Urothelium cell line (cell line): ENCODE results near the gene RTKN2.
"Not testable (repeated sequence)": the region's sequence is repeated elsewhere in the genome, so short reads cannot be mapped to it uniquely, and the experiment has no call there.

Experiments
- DNase-seq: peaks from one replicate; pipeline ENCODE4 v3.0.0; 2011; ENCODE audit warnings: low spot score, mixed read lengths
- FAIRE-seq: peaks from 2 replicates; lab custom pipeline; 2011; peaks lifted over from hg19 to GRCh38; lab: Jason Lieb, UNC

Gene RTKN2

GRCh38 chr10:62259998-62260397 lies 8.6 kb downstream of the RTKN2 start:
- DNase-seq (no peak), FAIRE-seq (no peak)

GRCh38 chr10:62259456-62259855 lies 9.2 kb downstream of the RTKN2 start:
- no peak for FAIRE-seq

GRCh38 chr10:62258926-62259325 lies 9.7 kb downstream of the RTKN2 start:
- DNase-seq, result no peak
- FAIRE-seq, result no peak

More at GRCh38 chr10:62259456-62259855, 9.2 kb downstream of the RTKN2 start:
- DNase-seq, result no peak

- FAIRE-seq (no peak), DNase-seq (no peak)
These were observed 14.9 kb downstream of the RTKN2 start for GRCh38 chr10:62253704-62254103.

GRCh38 chr10:62252051-62252450 lies 16.6 kb downstream of the RTKN2 start:
- FAIRE-seq, result no peak
- DNase-seq, result no peak

GRCh38 chr10:62250594-62251198 lies 17.9 kb downstream of the RTKN2 start:
- peak; percentile 58 for DNase-seq
- FAIRE-seq, result peak; percentile 98

GRCh38 chr10:62249957-62250356 lies 18.7 kb downstream of the RTKN2 start:
- FAIRE-seq (no peak), DNase-seq (no peak)

- no peak for DNase-seq
- FAIRE-seq, result no peak
These were observed 20.2 kb downstream of the RTKN2 start for GRCh38 chr10:62248465-62248864.

- peak; percentile 34 for DNase-seq
These were observed 23.7 kb downstream of the RTKN2 start for GRCh38 chr10:62244785-62245467.

GRCh38 chr10:62244088-62244487 lies 24.6 kb downstream of the RTKN2 start:
- no peak for DNase-seq
- FAIRE-seq, result no peak

More at GRCh38 chr10:62244785-62245467, 23.7 kb downstream of the RTKN2 start:
- FAIRE-seq, result peak; percentile 83

- DNase-seq (no peak), FAIRE-seq (no peak)
These were observed 25.0 kb downstream of the RTKN2 start for GRCh38 chr10:62243647-62243997.

- DNase-seq (peak; percentile 66), FAIRE-seq (peak; percentile 93)
These were observed 25.5 kb downstream of the RTKN2 start for GRCh38 chr10:62242965-62243646.

GRCh38 chr10:62241521-62241920 lies 27.1 kb downstream of the RTKN2 start:
- not testable (repeated sequence) for FAIRE-seq, DNase-seq

- no peak for FAIRE-seq
- no peak for DNase-seq
These were observed 28.6 kb downstream of the RTKN2 start for GRCh38 chr10:62239994-62240393.

- DNase-seq (no peak), FAIRE-seq (no peak)
These were observed 29.8 kb downstream of the RTKN2 start for GRCh38 chr10:62238880-62239279.

- DNase-seq (no peak), FAIRE-seq (no peak)
These were observed 30.7 kb downstream of the RTKN2 start for GRCh38 chr10:62237966-62238365.

GRCh38 chr10:62237506-62237905 lies 31.1 kb downstream of the RTKN2 start:
- FAIRE-seq, result no peak
- no peak for DNase-seq

- FAIRE-seq, result no peak
- DNase-seq, result no peak
These were observed 34.5 kb downstream of the RTKN2 start for GRCh38 chr10:62234077-62234605.

- FAIRE-seq, result no peak
- no peak for DNase-seq
These were observed 35.1 kb downstream of the RTKN2 start for GRCh38 chr10:62233356-62234076.

- FAIRE-seq (no peak), DNase-seq (no peak)
These were observed 36.8 kb downstream of the RTKN2 start for GRCh38 chr10:62231805-62232204.

GRCh38 chr10:62231371-62231770 lies 37.3 kb downstream of the RTKN2 start:
- DNase-seq (peak; percentile 57), FAIRE-seq (no peak)
